Motor neuron (in vitro differentiated cells): ENCODE data around the gene SLC1A2. TPM values are rescaled to one million over a fixed set of nuclear protein-coding genes. Genes with fewer than 3 reads are reported as not detected.

Source experiments
- ATAC-seq, 8 experiments: fragments of 200-7000 bp; cut with Tn5 transposase; replicated peaks in 6 of 8; 2 replicates each; pipeline ENCODE4 v1.8.0; 2021; ENCODE audit warnings: mild to moderate bottlenecking in 8 of 8, moderate library complexity in 8 of 8
- H3K27ac ChIP-seq, 2 donors: fragments of 250-450 bp; sonication (Bioruptor Pico); 2 replicates each; pipeline ENCODE4 v1.9.0; 2021; ENCODE audit warnings: antibody characterized with exemption in 2 of 2, mild to moderate bottlenecking in 2 of 2, moderate library complexity in 1 of 2
- H3K4me1 ChIP-seq, 2 donors: fragments of 250-450 bp; sonication (Bioruptor Pico); replicated peaks in 1 of 2; 2 replicates each; pipeline ENCODE4 v1.6.1; 2021; ENCODE audit warnings: antibody characterized with exemption in 2 of 2, mild to moderate bottlenecking in 2 of 2, moderate library complexity in 1 of 2
- H3K4me3 ChIP-seq, 5 donors: fragments of 250-450 bp; sonication (Bioruptor Pico); 2 replicates each; pipeline ENCODE4 v1.9.0; 2021; ENCODE audit warnings: antibody characterized with exemption in 5 of 5, mild to moderate bottlenecking in 5 of 5, moderate library complexity in 4 of 5
- WGBS, 10 experiments: fragments of 450-650 bp; shearing (Covaris generic); methylation state at CpG; one replicate each; pipeline ENCODE4 v1.0.0; 2022; 5-methylcytosine and 5-hydroxymethylcytosine counted together
- in situ Hi-C, 9 experiments: fragments of 400-800 bp; cut with MboI; loops; one replicate each; pipeline ENCODE4 v1.15.0; 2021; ENCODE audit warnings: low sequenced_read_pairs in 9 of 9, low pct_unique_long_range_greater_than_20kb in 2 of 9; ENCODE audit not compliant: unreplicated experiment in 9 of 9
- total RNA-seq, 8 experiments: library from RNA; unstranded; fragments of 300-600 nt; gene quantifications; 2 replicates each; pipeline versions ENCODE4 v1.2.3 to v1.2.4, GENCODE V29; 2022

SLC1A2 gene
- total RNA-seq, 8 experiments from 2014 or later = 1.3 to 96.2 (median 57.1) TPM

DNA sequence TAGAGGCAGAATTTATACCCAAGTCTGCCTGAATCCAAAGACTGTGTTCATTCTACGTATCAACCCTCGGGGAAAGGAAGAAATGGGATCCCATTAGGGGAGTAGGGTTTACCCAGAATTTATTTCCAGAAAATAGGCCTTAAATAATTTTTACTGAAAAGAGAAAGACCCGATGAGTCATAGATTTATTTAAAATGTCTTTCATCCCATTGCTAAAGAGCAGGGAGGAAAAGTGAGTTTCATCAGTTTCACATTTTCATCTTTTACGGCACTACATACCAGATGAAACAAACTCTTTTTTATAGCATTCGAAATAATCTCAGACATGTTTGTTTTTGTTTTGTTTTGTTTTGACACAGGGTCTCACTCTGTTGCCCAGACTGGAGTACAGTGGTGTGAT is 31.3 kb downstream of the SLC1A2 start:
- no peak overlapping the region for H3K27ac ChIP-seq
- H3K4me3 ChIP-seq = no peak overlapping the region
- in situ Hi-C loops = loop anchor here in 5 of 9 experiments (25.0 kb wide), 3 partner anchors 151 to 801 kb away; no protein-coding TSS in a partner anchor
- 52 to 100% (median 90%) methylated on average over 1 to 5 of the region's 5 CpGs; no CpG with 5 or more reads in 1 of the 10 experiments for WGBS, 10 experiments
- no peak for ATAC-seq
- H3K4me1 ChIP-seq = peaks cover 5 to 20% of the 10 kb centered on the region in 2 donors

DNA sequence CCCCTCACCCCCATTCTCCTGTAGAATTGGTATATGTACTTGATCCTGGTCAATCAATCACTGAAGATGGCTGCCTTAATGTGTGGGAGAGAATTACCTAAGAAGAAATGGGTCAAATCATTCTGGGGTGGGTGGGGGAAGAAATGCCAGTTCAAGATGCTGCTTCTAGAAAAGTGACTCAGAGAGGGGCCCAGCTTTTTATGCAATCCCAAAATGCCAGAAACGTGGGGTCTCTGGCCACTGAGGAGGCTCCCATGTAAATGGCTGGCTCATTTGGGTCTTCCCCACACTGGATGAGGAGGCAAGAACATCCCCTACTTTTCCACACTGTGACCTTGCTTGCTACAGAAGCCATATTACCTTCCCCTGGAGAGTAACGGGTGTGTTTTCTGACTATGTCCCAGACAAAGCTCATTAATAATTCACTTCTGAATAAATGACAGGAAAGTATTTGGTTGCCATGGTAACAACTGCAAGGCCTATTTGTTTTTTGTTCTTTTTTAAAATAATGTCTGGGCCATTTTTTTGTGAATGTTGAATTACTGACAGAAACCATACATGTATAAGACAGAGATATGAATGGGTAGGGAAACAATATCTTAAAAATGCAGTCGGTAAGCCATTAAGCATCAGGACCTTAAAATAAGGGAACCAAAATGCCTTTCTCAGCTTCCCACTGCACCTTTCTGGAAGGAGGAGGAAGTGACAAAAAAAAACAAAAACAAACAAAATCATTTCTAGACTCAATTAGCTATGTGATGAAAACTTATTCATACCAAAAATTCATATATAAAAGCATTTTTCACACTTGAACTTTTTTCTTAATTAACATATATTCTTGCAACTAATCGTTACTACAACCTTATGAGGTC is 32.0 kb downstream of the SLC1A2 start:
- WGBS, 10 experiments = 17 to 94% (median 70%) methylated on average over 2 to 3 of the region's 4 CpGs; no CpG with 5 or more reads in 1 of the 10 experiments
- in situ Hi-C loops = loop anchor here in 5 of 9 experiments (25.0 kb wide), 3 partner anchors 150 to 800 kb away; no protein-coding TSS in a partner anchor
- Histone ChIP-seq H3K4me3 (no peak overlapping the region), H3K4me1 (peaks cover under 1 to 13% of the 10 kb centered on the region in 2 donors), H3K27ac (no peak overlapping the region)
- ATAC-seq = peak in 2 of 8 experiments; percentile 18 to 23

DNA sequence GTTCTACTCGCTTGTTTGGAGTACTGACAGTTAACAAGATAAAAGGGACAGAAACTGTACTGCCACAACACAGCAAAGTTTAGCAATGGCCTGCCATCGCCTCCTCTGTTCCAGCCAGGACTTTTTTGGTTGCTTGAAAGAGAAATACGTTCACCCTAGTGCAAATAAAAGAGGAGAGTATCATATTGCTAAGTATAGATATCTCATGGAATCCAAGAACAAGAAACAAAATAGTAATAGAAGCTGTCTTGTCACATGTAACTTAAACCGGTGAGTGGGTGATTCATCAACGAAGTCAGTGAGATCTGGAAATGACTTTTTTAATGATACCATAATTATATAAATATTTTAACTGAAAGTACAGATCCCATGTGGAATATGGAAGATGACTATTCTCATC is 35.4 kb downstream of the SLC1A2 start:
- Histone ChIP-seq H3K27ac (no peak overlapping the region), H3K4me1 (peaks cover 0 to 6% of the 10 kb centered on the region in 2 donors), H3K4me3 (no peak overlapping the region)
- in situ Hi-C loops = loop anchor here in 5 of 9 experiments (25.0 kb wide), 3 partner anchors 147 to 797 kb away; no protein-coding TSS in a partner anchor
- ATAC-seq = no peak
- WGBS, 10 experiments = 44 to 100% (median 88%) methylated on average over 1 to 5 of the region's 5 CpGs

DNA sequence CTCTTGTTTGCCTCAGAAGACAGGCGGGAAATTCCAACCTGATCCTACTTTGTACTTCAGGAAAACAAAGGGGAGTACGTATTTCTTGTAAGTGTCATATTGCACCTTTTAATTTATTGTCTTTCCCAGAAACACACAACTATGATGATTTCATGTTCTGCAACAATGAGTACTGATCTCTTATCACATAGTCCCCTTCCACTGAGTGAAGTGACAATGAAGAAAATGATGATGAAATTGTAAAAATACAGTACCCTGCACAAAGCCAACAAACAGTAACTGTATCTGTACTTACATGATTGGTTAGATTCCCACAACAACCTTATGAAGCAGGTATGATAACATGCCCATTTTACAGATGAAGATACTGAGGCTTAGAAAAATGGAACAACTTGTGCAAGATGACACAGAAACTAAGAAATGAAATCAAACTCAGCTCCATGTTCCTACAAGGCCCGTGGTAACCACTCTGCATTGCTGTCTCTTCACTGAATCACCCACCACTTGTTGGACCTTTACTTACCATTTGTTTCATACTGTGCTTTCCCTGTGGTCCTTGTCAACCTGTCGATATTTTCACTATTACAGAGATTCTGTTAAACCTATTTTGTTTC is 37.5 kb downstream of the SLC1A2 start:
- H3K4me1 ChIP-seq = peaks cover 8 to 9% of the 10 kb centered on the region in 2 donors
- no peak overlapping the region for H3K27ac ChIP-seq
- ATAC-seq = no peak
- 79 to 100% (median 99%) methylated on average over 1 to 4 of the region's 4 CpGs; no CpG with 5 or more reads in 2 of the 10 experiments for WGBS, 10 experiments
- in situ Hi-C loops = loop anchor here in 5 of 9 experiments (25.0 kb wide), 3 partner anchors 145 to 795 kb away; no protein-coding TSS in a partner anchor
- no peak overlapping the region for H3K4me3 ChIP-seq

DNA sequence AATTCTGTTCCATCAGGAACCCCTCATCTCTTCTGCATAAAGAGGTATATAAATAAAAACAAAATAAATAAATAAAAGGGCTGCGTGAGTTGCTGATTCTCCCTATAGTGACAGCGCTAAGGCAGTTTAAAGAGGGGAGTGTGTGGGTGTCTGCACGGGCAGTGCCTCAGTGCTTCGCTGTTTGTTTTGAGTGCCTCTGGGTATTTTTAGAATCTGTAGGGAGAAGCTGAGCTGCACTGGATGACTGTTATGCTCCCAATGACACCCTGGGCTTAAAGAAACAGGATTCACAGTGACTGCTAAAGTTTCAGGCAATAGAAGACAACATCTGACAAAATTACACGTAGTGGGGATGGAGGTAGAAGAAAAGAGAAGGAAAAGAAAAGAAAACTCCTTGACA is 38.8 kb downstream of the SLC1A2 start:
- WGBS, 10 experiments = 64 to 94% (median 81%) methylated on average over 2 to 5 of the region's 5 CpGs; no CpG with 5 or more reads in 2 of the 10 experiments
- in situ Hi-C loops = loop anchor here in 5 of 9 experiments (25.0 kb wide), 3 partner anchors 143 to 793 kb away; no protein-coding TSS in a partner anchor
- Histone ChIP-seq H3K27ac (no peak overlapping the region), H3K4me1 (peaks cover 8 to 9% of the 10 kb centered on the region in 2 donors), H3K4me3 (no peak overlapping the region)
- peak in 1 of 8 experiments; percentile 54 for ATAC-seq

GRCh38 chr11:35377262-35377661 is 42.1 kb downstream of the SLC1A2 start:
- ATAC-seq = no peak
- no peak overlapping the region for H3K27ac ChIP-seq
- WGBS, 10 experiments = 47 to 100% (median 74%) methylated on average over 1 to 6 of the region's 6 CpGs; no CpG with 5 or more reads in 1 of the 10 experiments
- in situ Hi-C loops = loop anchor here in 5 of 9 experiments (25.0 kb wide), 3 partner anchors 140 to 790 kb away; no protein-coding TSS in a partner anchor
- H3K4me1 ChIP-seq = peaks cover 8 to 9% of the 10 kb centered on the region in 2 donors
- no peak overlapping the region for H3K4me3 ChIP-seq

DNA sequence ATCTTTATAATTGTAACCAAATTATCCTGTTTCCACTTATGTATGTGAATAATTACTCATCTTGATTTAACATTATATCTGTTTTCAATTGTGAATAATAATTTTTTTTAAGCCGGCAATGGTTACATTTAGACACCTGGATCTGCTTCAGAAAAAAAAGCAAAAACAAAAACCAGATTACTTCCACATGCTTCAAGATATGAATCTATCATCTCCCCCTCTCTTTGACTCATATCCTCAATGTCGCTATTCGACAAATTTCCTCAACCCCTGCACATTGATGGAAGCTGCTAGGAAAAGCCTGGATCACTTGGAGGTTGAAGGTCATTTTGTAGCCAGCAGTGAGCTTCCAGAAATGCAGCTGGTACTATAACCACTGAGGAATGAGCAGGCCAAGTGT is 42.7 kb downstream of the SLC1A2 start:
- WGBS, 10 experiments = 4 to 100% (median 83%) methylated on average over 1 to 3 of the region's 3 CpGs; no CpG with 5 or more reads in 1 of the 10 experiments
- in situ Hi-C loops = loop anchor here in 5 of 9 experiments (25.0 kb wide), 3 partner anchors 139 to 789 kb away; no protein-coding TSS in a partner anchor
- no peak for ATAC-seq
- no peak overlapping the region for H3K27ac ChIP-seq
- no peak overlapping the region for H3K4me3 ChIP-seq
- H3K4me1 ChIP-seq = peaks cover 8 to 9% of the 10 kb centered on the region in 2 donors

- Histone ChIP-seq H3K27ac (no peak overlapping the region), H3K4me1 (peaks cover 8 to 9% of the 10 kb centered on the region in 2 donors), H3K4me3 (no peak overlapping the region)
- no peak for ATAC-seq
- in situ Hi-C loops = loop anchor here in 5 of 9 experiments (25.0 kb wide), 3 partner anchors 139 to 789 kb away; no protein-coding TSS in a partner anchor
- WGBS, 10 experiments = 42 to 100% (median 91%) methylated on average over 2 to 4 of the region's 4 CpGs
Observed at GRCh38 chr11:35376118-35376510, 43.2 kb downstream of the SLC1A2 start.

DNA sequence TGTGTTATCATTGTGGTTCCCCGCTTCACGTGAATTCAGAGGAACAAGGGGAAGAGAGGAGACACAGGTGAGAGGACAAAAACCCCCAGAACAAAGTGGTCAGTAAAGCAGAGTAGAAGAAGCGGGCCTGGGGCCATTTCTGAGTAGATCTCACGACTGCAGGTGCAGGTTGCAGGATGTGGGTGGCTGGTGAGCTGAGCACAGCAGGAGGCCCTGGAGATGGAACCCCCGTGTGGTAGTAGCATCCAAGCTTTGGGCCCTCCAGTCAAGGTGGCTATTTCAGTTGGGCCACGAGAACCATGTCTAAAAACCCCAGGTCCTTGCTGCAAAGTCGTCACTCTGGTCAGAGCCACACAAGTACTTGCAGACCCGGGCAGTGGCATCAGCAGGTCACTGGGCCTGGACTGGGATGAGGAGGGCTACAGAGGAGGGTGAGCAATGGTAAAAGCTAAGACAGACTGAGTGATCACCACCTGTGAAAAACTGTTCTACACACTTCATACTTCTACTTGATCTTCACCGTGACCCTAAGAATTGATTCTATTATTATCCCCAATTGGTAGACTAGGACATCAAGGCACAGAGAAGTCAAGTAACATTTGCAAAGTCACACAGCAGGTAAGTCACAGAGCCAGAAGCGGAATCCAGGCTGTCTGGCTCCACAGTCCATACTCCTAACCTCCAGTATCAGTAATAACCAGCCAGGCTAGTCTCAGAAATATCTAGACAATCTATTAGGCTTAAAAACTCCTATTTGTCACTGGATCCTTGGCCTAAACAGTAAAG is 43.8 kb downstream of the SLC1A2 start:
- Histone ChIP-seq H3K4me3 (no peak overlapping the region), H3K4me1 (peaks cover 8 to 9% of the 10 kb centered on the region in 2 donors), H3K27ac (no peak overlapping the region)
- WGBS, 10 experiments = 76 to 100% (median 94%) methylated on average over 1 to 8 of the region's 10 CpGs; no CpG with 5 or more reads in 2 of the 10 experiments
- ATAC-seq = no peak
- in situ Hi-C loops = loop anchor here in 5 of 9 experiments (25.0 kb wide), 3 partner anchors 138 to 788 kb away; no protein-coding TSS in a partner anchor

DNA sequence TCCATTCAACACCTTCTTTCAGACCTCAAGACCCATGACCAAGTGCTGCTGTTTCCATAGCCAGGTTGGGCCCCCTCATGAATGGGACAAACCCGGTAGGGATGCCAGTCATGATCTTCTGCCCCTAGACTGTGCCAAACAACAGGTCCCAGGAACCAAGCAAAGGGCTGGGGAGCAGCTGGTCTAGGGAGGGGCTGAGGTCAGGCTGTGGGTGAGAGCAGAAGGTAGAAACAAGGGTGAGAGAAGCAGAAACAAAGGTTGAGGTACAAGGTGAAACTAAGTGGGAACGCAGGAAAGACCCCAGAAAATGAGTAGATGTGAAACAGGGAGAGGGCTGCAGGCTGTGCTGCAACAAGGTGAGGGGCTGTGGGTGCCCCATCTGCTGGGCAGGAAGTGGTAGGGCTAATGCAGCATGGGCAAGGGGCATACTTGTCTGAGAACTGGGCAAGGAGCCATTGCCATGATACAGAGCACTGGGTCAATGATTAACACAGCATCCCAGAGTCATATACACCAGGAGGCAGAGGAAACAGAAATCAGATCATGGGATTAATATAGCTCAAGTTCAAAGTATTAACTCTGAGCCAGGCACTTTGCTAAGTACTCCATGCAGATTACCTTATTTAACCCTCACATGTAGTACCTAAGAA is 45.9 kb downstream of the SLC1A2 start:
- no peak overlapping the region for H3K4me3 ChIP-seq
- 80 to 89% methylated on average over 1 to 2 of the region's 2 CpGs; no CpG with 5 or more reads in 8 of the 10 experiments for WGBS, 10 experiments
- peaks cover 4 to 11% of the 10 kb centered on the region in 2 donors for H3K4me1 ChIP-seq
- ATAC-seq = no peak
- H3K27ac ChIP-seq = no peak overlapping the region
- in situ Hi-C loops = loop anchor here in 1 of 9 experiments (25.0 kb wide), 1 partner anchor 436 kb away; no protein-coding TSS in a partner anchor

GRCh38 chr11:35372565-35373283 is 46.6 kb downstream of the SLC1A2 start:
- no peak for ATAC-seq
- in situ Hi-C loops = loop anchor here in 1 of 9 experiments (25.0 kb wide), 1 partner anchor 435 kb away; no protein-coding TSS in a partner anchor
- WGBS, 10 experiments = 60 to 100% (median 83%) methylated on average over 2 of the region's 3 CpGs; no CpG with 5 or more reads in 5 of the 10 experiments
- no peak overlapping the region for H3K27ac ChIP-seq
- H3K4me1 ChIP-seq = peaks cover 0 to 5% of the 10 kb centered on the region in 2 donors
- H3K4me3 ChIP-seq = no peak overlapping the region
